ENCODE results near the gene UROS.

DNA sequence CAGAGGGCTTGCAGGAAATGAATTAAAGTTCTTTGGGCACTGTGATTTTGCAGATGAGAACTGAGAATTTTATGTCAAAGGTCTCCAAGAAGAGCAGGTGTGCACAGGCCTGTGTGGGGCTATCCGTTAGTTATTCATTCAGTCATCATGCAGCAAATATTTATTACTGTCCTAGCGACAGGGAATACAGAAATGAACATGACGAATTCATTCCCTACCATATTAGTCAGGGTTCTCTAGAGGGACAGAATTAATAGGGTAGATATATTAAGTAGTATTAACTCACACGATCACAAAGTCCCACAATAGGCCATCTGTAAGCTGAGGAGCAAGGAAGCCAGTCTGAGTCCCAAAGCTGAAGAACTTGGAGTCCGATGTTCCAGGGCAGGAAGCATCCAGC is 44.5 kb downstream of the UROS start:
- TF ChIP-seq, protein P1, sequence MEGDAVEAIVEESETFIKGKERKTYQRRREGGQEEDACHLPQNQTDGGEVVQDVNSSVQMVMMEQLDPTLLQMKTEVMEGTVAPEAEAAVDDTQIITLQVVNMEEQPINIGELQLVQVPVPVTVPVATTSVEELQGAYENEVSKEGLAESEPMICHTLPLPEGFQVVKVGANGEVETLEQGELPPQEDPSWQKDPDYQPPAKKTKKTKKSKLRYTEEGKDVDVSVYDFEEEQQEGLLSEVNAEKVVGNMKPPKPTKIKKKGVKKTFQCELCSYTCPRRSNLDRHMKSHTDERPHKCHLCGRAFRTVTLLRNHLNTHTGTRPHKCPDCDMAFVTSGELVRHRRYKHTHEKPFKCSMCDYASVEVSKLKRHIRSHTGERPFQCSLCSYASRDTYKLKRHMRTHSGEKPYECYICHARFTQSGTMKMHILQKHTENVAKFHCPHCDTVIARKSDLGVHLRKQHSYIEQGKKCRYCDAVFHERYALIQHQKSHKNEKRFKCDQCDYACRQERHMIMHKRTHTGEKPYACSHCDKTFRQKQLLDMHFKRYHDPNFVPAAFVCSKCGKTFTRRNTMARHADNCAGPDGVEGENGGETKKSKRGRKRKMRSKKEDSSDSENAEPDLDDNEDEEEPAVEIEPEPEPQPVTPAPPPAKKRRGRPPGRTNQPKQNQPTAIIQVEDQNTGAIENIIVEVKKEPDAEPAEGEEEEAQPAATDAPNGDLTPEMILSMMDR (IDR thresholded peaks at IDR 0.05) = no peak
- no peak for TF ChIP-seq POLR2A (IDR thresholded peaks at IDR 0.05)
